T-helper 2 cell (primary cell): ENCODE data around the gene DENND1A.
A peak's percentile ranks its signal among the peaks of the same experiment; 100 is the strongest.

Experiments used
- DNase-seq, 5 experiments: peaks; one replicate each; pipeline versions ENCODE4 v3.0.0 to v3.0.0-alpha.2; 2012 to 2022

DENND1A gene

GRCh38 chr9:123378956-123379660, 550.8 kb downstream of the DENND1A start:
- no peak for DNase-seq

- no peak for DNase-seq
Observed at GRCh38 chr9:123378025-123378424, 551.9 kb downstream of the DENND1A start.

- no peak for DNase-seq
Observed at GRCh38 chr9:123377211-123377971, 552.5 kb downstream of the DENND1A start.

DNA sequence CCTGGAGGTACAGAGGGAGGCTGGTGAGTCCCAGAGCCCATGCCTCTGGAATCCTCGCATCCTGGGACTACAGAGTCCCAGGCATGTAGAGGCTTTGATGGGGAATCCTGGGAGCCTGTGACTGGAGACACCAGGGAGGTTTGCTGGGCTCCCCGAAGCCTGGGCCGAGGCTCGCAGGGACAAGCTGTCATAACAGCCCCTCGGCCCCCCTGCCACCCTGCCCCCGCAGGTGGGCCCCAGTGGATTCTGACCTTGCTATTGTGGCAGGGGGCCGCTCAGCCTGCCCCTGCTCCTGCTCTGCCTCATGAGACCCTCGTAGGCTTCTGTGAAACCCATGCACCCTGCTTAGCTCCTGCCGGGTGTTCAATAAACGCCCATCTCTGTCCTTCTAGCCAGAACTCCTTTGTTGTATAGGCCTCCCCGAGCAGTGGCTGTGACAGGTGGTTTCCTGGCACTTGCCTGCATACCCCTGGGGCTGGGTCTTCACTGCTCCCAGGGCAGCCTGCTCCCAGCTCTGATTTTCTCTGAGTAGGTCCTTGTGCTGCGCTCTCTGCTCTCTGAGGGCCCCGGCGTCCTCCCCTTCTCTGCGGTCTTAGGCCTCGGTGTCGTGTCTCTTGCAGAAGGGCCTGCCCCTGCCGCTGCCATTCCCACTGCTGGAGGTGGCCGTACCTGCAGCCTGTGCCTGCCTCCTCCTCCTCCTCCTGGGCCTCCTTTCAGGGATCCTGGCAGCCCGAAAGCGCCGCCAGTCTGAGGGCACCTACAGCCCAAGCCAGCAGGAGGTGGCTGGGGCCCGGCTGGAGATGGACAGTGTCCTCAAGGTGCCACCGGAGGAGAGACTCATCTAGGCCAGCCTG, 553.5 kb downstream of the DENND1A start:
- DNase-seq, result no peak

DNA sequence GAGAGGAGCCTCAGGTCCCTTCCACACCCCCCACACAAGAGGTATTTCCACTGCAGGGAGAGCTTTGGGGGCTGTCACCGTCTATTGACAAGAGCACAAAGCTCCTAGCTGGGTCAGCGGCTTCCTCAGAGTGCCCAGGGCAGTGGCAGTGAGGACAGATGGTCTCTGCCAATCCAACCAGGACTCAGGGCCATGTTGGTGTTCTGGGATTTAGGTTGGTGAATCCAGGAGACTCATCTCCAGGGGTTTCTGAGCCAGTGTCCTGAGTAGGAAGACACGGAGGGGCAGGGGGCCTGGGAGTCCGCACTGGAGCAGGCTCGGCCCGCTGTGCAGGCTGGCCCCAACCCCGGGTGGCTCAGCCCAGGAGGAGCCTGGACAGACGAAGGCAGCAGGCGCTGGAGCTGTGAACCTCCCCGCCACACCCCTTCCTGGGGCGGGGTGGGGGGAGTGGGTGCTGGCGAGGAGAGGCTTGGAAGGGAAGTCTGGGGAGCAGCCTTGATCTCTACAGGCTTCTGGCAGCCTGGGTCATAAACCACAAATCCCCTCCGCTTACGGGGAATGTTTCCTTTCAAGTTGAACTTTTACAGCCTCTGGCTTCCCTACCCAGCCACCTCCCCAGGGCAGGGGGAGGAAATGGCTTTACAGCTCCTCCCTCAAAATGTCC, 554.3 kb downstream of the DENND1A start:
- no peak for DNase-seq

- DNase-seq, result no peak
Observed at GRCh38 chr9:123373946-123374345, 556.0 kb downstream of the DENND1A start.

DNA sequence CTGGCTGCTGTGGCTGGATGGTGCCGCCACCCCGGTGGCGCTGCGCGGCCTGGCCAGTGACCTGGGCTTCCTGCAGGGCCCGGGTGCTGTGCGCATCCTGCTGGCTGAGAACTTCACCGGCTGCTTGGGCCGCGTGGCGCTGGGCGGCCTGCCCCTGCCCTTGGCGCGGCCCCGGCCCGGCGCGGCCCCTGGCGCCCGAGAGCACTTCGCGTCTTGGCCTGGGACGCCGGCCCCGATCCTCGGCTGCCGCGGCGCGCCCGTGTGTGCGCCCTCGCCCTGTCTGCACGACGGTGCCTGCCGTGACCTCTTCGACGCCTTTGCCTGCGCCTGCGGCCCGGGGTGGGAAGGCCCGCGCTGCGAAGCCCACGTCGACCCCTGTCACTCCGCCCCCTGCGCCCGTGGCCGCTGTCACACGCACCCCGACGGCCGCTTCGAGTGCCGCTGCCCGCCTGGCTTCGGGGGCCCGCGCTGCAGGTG, 556.4 kb downstream of the DENND1A start:
- peak in 1 of 5 experiments; percentile 11 for DNase-seq

DNA sequence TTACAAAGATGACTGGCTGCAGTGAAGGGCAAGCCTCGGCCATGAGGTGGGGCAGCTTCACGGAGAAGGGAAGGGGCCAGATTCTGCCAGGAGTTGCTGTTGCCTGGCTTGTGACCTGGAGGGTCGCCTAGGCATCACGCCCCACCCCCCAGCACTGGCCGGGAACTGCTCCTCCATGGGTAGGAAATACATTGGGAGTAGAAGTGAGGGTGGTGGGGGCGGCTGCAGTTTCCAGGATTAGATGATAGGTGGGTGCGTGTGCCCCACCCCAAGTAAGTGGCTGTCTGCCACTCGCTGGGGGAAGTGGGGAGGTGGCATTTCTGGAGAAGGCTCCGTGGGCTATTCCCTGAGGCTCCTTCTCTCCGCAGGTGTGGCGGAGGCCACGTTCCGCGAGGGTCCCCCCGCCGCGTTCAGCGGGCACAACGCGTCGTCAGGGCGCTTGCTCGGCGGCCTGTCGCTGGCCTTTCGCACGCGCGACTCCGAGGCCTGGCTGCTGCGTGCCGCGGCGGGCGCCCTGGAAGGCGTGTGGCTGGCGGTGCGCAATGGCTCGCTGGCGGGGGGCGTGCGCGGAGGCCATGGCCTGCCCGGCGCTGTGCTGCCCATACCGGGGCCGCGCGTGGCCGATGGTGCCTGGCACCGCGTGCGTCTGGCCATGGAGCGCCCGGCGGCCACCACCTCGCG, 557.0 kb downstream of the DENND1A start:
- DNase-seq, result no peak

- no peak for DNase-seq
Observed at GRCh38 chr9:123371805-123372590, 557.9 kb downstream of the DENND1A start.

GRCh38 chr9:123371228-123371584, 558.7 kb downstream of the DENND1A start:
- no peak for DNase-seq

GRCh38 chr9:123370526-123371227, 559.2 kb downstream of the DENND1A start:
- no peak for DNase-seq

GRCh38 chr9:123370108-123370507, 559.8 kb downstream of the DENND1A start:
- DNase-seq, result no peak

DNA sequence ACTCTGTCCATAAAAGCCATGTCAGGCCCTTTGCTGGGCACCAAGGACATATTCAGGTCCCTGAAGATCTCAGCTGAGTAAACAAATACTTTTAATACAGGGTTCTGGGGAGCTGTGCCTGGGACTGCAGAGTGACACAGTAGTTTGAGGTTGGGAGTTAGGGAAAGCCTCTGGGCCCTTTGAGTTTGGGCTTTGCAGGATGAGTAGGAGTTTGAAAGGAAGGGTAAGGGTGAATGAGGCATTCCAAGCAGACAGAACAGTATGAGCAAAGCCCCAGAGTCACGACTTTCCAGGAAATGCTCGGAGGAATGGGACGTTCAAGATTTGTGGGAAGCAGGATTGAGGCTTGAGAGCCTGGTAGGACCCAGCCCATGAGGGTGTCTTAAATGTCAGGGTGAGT, 560.6 kb downstream of the DENND1A start:
- DNase-seq, result no peak

DNA sequence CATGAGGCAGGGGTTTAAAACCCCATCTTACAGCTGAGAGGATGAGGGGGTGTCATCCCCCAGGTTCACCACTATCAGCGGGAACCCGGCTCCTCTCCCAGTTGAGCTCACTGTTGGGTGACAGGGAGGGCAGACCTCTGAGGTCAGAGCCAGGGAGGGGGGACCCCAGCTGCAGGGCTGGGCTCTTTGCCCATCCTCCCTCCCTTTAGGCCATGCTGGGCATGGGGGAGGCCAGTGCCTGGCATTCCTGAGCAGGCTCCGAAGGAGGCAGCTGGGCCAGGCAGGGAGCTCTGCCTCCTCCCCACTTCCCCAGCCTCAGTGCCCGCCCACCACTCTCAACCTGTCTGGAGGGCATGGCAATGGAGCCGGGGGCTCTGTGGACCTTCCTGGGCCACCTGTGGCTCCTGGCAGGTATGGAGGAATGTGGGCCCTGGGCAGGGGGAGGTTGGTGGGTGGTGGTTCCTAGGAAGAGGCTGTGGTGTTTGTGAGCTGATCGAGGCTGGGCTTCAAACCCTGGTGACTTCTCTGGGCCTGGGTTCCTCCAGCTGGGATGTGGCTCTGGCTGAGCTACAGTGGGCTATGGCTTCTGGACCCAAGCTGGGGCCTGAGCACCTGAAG, 561.3 kb downstream of the DENND1A start:
- no peak for DNase-seq

GRCh38 chr9:123368023-123368422, 561.9 kb downstream of the DENND1A start:
- DNase-seq, result no peak

DNA sequence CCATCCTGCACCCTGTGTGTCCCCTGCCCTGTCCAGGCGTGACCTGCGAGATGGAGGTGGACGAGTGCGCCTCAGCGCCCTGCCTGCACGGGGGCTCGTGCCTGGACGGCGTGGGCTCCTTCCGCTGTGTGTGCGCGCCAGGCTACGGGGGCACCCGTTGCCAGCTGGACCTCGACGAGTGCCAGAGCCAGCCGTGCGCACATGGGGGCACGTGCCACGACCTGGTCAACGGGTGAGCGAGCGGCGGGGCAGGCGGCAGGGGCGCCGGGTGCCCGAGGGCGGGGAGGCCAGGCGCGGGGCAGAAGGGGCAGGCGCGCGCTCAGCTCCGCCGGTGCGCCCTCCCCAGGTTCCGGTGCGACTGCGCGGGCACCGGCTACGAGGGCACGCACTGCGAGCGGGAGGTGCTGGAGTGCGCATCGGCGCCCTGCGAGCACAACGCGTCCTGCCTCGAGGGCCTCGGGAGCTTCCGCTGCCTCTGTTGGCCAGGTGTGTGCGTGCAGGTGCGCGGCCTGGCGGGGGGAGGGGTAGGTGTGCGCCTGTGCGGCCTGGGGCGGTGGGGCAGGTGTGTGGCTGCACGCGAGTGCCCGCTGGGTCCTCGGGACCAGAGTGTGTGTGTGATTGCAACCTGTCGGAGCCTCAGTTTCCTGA, 563.9 kb downstream of the DENND1A start:
- no peak for DNase-seq

DNA sequence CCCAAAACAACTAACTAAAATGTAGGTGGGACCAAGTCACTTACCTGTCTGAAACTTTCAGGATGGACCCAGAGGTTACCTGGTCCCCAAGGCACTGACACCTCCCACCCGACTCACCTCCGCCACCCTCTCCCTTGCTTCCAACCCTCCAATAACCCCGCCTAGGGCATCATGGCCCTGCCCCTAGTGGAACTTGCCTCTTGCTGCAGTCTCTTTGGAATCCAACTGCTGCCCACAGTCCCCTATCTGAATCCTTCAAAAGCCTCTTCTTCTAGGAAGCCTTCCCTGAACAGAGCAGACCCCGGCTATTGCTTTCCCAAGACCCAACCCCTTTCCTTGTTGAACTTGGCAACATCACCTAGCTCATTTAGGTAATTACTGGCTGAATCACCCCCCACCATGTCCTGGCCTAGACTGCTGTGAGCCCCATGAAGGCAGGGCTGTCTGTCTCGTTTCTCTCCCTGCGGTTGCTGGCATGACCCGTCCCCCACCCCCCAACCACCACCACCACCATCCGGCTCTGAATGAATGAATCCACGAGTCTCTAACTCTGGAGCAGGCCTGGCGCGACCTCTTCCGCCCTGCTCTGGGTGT, 564.5 kb downstream of the DENND1A start:
- no peak for DNase-seq

DNA sequence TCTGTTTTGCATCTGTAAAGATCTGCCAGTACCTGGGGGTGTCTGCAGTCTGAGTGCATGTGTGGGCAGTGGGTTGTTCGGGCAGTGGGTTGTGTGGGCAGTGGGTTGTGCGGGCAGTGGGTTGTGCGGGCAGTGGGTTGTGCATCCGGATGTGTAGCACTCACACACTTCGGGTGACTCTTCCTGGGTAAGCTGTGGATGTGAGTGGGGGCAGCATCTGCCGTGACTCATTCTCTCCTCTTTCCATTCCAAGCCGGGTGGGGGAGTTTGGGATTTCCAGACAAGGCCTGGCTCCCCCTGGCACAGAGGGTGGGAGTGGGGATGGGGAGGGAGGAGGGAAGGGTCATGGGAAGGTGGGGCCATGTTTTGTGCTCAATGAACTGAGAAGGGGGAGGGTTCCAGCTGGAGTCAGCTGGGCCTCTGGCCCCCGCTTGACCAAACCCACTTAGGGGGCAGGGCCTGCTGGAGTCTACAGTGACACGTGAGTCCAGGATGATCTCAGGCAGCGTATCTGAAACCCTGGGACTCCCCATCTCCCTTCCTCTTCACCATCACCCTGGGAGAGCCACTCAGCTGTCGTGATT, 565.6 kb downstream of the DENND1A start:
- no peak for DNase-seq

- no peak for DNase-seq
Observed at GRCh38 chr9:123362856-123363255, 567.1 kb downstream of the DENND1A start.
